Measurements from ENCODE around the gene FASN.

The FASN gene

GRCh38 chr17:82079001-82079677 is 18.9 kb downstream of the FASN start:
- no peak for DNase-seq (ENCODE audit: extremely low read depth, low read depth)
- TF ChIP-seq CTCF (IDR thresholded peaks at IDR 0.05; ENCODE audit: low read depth, low read length), result no peak

- no peak for DNase-seq (ENCODE audit: extremely low read depth, low read depth)
- no peak for TF ChIP-seq CTCF (IDR thresholded peaks at IDR 0.05; ENCODE audit: low read depth, low read length)
These were observed 19.6 kb downstream of the FASN start for GRCh38 chr17:82078433-82078832.

GRCh38 chr17:82077617-82078358 is 20.2 kb downstream of the FASN start:
- no peak for DNase-seq (ENCODE audit: extremely low read depth, low read depth)
- TF ChIP-seq CTCF (IDR thresholded peaks at IDR 0.05; ENCODE audit: low read depth, low read length), result no peak

GRCh38 chr17:82076785-82077591 is 21.0 kb downstream of the FASN start:
- DNase-seq (ENCODE audit: extremely low read depth, low read depth), result no peak
- no peak for TF ChIP-seq CTCF (IDR thresholded peaks at IDR 0.05; ENCODE audit: low read depth, low read length)

GRCh38 chr17:82076018-82076784 is 21.8 kb downstream of the FASN start:
- TF ChIP-seq CTCF (IDR thresholded peaks at IDR 0.05; ENCODE audit: low read depth, low read length), result no peak
- DNase-seq (ENCODE audit: extremely low read depth, low read depth), result no peak

- TF ChIP-seq CTCF (IDR thresholded peaks at IDR 0.05; ENCODE audit: low read depth, low read length), result no peak
These were observed 24.6 kb downstream of the FASN start for GRCh38 chr17:82073446-82073845.

More at GRCh38 chr17:82073446-82073845, 24.6 kb downstream of the FASN start:
- no peak for DNase-seq (ENCODE audit: extremely low read depth, low read depth)
